ENCODE measurements around the gene XCL1.
A peak's percentile ranks its signal among the peaks of the same experiment; 100 is the strongest.

- TF ChIP-seq REST (IDR thresholded peaks at IDR 0.05; ENCODE audit: insufficient read depth in 1 of 2, low read depth in 2 of 2, low read length in 2 of 2) (peak; percentile 94 to 97), POLR2AphosphoS5 (IDR thresholded peaks at IDR 0.05; ENCODE audit: low read depth, low read length) (no peak)
These were observed 32.7 kb downstream of the XCL1 start for GRCh38 chr1:168608796-168609715.
